K562 treated with DMSO at 1 percent for 12 hours (cell line): ENCODE data around the gene MAGEA10. TPM values are rescaled to one million over a fixed set of nuclear protein-coding genes. Genes with fewer than 3 reads are reported as not detected.

ENCODE experiments used
- total RNA-seq: library from RNA; unstranded; fragments of 300-600 nt; gene quantifications from 2 replicates; pipeline ENCODE4 v1.2.3, GENCODE V29; 2022; ENCODE audit not compliant: insufficient read depth

The MAGEA10 gene
- not detected in 2 replicates for total RNA-seq

GRCh38 chrX:152138388-152138784 is at the start of gene MAGEA10:
Gene MAGEA10 (minus strand): TSS chrX:152138577. CDS start chrX:152135620, 2,957 bp downstream.

Other genes starting within 250 kb of the MAGEA10 start
- 5.2 and 8.1 TPM in 2 replicates for gene MAGEA4, start 225.7 kb downstream of the MAGEA10 start, total RNA-seq
- 6.2 and 21.2 TPM in 2 replicates for gene GABRE, start 163.9 kb downstream of the MAGEA10 start, total RNA-seq